MM.1S (cell line): ENCODE data around the gene FRMD8.
A peak's percentile ranks its signal among the peaks of the same experiment; 100 is the strongest.

Source experiments
- DNase-seq: peaks from one replicate; pipeline ENCODE4 v3.0.0-alpha.2; 2015
- H2AFZ ChIP-seq: fragments of 300-600 bp; sonication (generic); 2 replicates; pipeline ENCODE4 v1.6.0; 2016; ENCODE audit warnings: antibody characterized with exemption, low read length
- H3F3A ChIP-seq: fragments of 300-600 bp; sonication (generic); 2 replicates; pipeline ENCODE4 v1.6.1; 2016; ENCODE audit warnings: mild to moderate bottlenecking, antibody characterized with exemption, low read length, moderate library complexity, mixed read lengths; ENCODE audit not compliant: insufficient read depth
- H3K27ac ChIP-seq: fragments of 300-600 bp; sonication (generic); 2 replicates; pipeline ENCODE4 v1.5.1; 2016; ENCODE audit warnings: mild to moderate bottlenecking, low read length
- H3K27me3 ChIP-seq: fragments of 300-600 bp; sonication (generic); replicated peaks from 2 replicates; pipeline ENCODE4 v1.6.0; 2016; ENCODE audit warnings: low read length; ENCODE audit not compliant: insufficient read depth
- H3K36me3 ChIP-seq: fragments of 300-600 bp; sonication (generic); replicated peaks from 2 replicates; pipeline ENCODE4 v1.6.1; 2016; ENCODE audit warnings: mild to moderate bottlenecking, low read length, mixed read lengths; ENCODE audit not compliant: insufficient read depth
- H3K4me1 ChIP-seq: fragments of 300-600 bp; sonication (generic); 2 replicates; pipeline ENCODE4 v1.6.1; 2016; ENCODE audit warnings: low read length, mixed read lengths
- H3K4me2 ChIP-seq: fragments of 300-600 bp; sonication (generic); 2 replicates; pipeline ENCODE4 v1.6.0; 2016; ENCODE audit warnings: low read depth, low read length
- H3K4me3 ChIP-seq: fragments of 300-600 bp; sonication (generic); 2 replicates; pipeline ENCODE4 v1.5.1; 2016; ENCODE audit warnings: low read length, mixed read lengths
- H3K79me2 ChIP-seq: fragments of 300-600 bp; sonication (generic); 2 replicates; pipeline ENCODE4 v1.6.1; 2016; ENCODE audit warnings: mixed run types, low read length, mixed read lengths
- H3K9ac ChIP-seq: fragments of 300-600 bp; sonication (generic); 2 replicates; pipeline ENCODE4 v1.6.1; 2016; ENCODE audit warnings: low read length, mixed read lengths
- H3K9me2 ChIP-seq: fragments of 300-600 bp; sonication (generic); replicated peaks from 2 replicates; pipeline ENCODE4 v1.6.1; 2016; ENCODE audit warnings: mild to moderate bottlenecking, low read length, mixed read lengths; ENCODE audit not compliant: insufficient read depth
- H3K9me3 ChIP-seq: fragments of 300-600 bp; sonication (generic); replicated peaks from 2 replicates; pipeline ENCODE4 v1.6.1; 2016; ENCODE audit warnings: mild to moderate bottlenecking, low read length, mixed read lengths; ENCODE audit not compliant: insufficient read depth
- H4K20me1 ChIP-seq: fragments of 300-600 bp; sonication (generic); 2 replicates; pipeline ENCODE4 v1.6.1; 2016; ENCODE audit warnings: mild to moderate bottlenecking, low read length, moderate library complexity, mixed read lengths; ENCODE audit not compliant: insufficient read depth
- CTCF ChIP-seq: fragments of 300-600 bp; sonication (generic); IDR thresholded peaks from 2 replicates; pipeline ENCODE4 v1.5.1; 2016; ENCODE audit warnings: antibody characterized with exemption, low read length, mixed read lengths
- EZH2 ChIP-seq: fragments of 300-600 bp; sonication (generic); optimal IDR thresholded peaks from 2 replicates; pipeline ENCODE3; 2017; ENCODE audit warnings: low read depth, mild to moderate bottlenecking, antibody characterized with exemption, low read length, mixed read lengths
- EZH2phosphoT487 ChIP-seq: fragments of 300-600 bp; sonication (generic); IDR thresholded peaks from 2 replicates; pipeline ENCODE4 v1.6.1; 2018; ENCODE audit warnings: antibody characterized with exemption, low read length

The FRMD8 gene

GRCh38 chr11:65427691-65428577, 41.5 kb downstream of the FRMD8 start:
- TF ChIP-seq EZH2 (no peak), EZH2phosphoT487 (no peak), CTCF (no peak)
- Histone ChIP-seq H3K27ac (peak overlapping the region; percentile 100), H3K36me3 (no peaks in the 10 kb centered on the region), H4K20me1 (peaks cover 23% of the 10 kb centered on the region), H3K9ac (peak overlapping the region; percentile 100), H3K4me3 (no peak overlapping the region), H3F3A (peaks cover 100% of the 10 kb centered on the region), H3K79me2 (peaks cover 93% of the 10 kb centered on the region), H3K9me3 (no peaks in the 10 kb centered on the region), H3K9me2 (no peaks in the 10 kb centered on the region), H3K4me2 (peak overlapping the region; percentile 99), H3K27me3 (no peaks in the 10 kb centered on the region), H2AFZ (no peak overlapping the region), H3K4me1 (peaks cover 55% of the 10 kb centered on the region)
- DNase-seq = peak; percentile 63

DNA sequence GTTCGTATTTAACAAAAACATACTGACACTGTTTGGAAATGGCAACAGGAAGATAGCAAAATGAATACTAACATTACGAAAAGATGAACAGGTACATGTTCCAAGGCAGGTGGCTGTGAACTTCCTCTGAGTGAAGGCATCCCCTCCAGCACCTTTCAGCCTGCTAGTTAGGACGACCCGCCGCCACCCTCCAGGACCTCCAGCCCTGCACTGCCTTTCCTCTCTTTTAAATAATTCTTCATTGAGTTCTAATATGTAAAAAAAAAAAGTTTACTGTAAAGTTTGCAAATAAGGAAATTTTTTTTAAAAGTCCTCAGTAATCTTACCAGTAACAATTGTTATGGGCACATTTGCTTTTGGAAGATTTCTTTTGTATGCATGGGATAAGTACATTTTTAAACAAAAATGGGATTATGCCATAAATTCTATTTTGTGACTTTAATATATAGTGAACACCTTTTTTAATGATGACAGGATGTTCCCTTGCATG, 42.2 kb downstream of the FRMD8 start:
- Histone ChIP-seq H3K4me2 (peak overlapping the region; percentile 99), H3K9me3 (no peaks in the 10 kb centered on the region), H3K9me2 (no peaks in the 10 kb centered on the region), H3K27ac (peak overlapping the region; percentile 100), H3F3A (peaks cover 100% of the 10 kb centered on the region), H3K27me3 (no peaks in the 10 kb centered on the region), H2AFZ (no peak overlapping the region), H3K36me3 (no peaks in the 10 kb centered on the region), H3K9ac (peak overlapping the region; percentile 100; the same call in 1 of the 2 replicates), H3K4me3 (peak overlapping the region; percentile 1; the same call in 1 of the 2 replicates), H3K79me2 (peaks cover 91% of the 10 kb centered on the region), H4K20me1 (peaks cover 16% of the 10 kb centered on the region), H3K4me1 (peaks cover 55% of the 10 kb centered on the region)
- no peak for TF ChIP-seq CTCF
- no peak for TF ChIP-seq EZH2phosphoT487
- no peak for TF ChIP-seq EZH2
- DNase-seq = no peak

DNA sequence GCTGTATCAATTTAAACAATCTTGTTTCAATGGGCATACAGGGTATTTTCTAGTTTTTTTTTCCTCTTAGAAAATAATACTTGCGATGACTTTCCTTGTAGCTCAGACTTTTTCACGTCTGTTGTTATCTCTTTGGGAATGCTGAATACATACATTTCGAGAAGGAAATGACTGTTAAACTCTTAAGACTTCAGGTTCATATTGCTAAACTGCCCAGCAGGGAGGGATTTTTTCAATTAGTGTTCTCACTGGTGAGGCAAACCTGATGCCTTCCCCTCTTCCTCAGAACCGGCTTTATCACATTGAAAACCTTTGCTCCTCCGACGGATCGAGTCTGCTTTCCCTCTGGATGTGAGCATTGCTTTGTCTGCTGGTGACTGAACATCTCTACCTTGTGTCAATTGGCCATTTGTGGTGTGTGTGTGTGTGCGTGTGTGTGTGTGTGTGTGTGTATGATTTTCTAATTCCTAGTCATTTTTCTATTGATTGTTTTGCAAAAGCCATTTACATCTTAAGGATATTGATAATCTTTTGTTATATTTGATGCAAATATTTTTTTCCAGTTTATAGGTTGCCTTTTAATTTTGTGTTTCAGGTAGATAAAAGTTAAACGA, 42.7 kb downstream of the FRMD8 start:
- Histone ChIP-seq H3K79me2 (peaks cover 90% of the 10 kb centered on the region), H3K9me2 (no peaks in the 10 kb centered on the region), H2AFZ (no peak overlapping the region), H3F3A (peaks cover 100% of the 10 kb centered on the region), H3K27ac (peak overlapping the region; percentile 100), H3K4me2 (peak overlapping the region; percentile 99), H3K4me3 (peak overlapping the region; percentile 1; the same call in 1 of the 2 replicates), H3K9ac (peak overlapping the region; percentile 100; the same call in 1 of the 2 replicates), H4K20me1 (peaks cover 10% of the 10 kb centered on the region), H3K4me1 (peaks cover 59% of the 10 kb centered on the region), H3K9me3 (no peaks in the 10 kb centered on the region), H3K36me3 (no peaks in the 10 kb centered on the region), H3K27me3 (no peaks in the 10 kb centered on the region)
- TF ChIP-seq EZH2 (no peak), EZH2phosphoT487 (no peak)
- no peak for DNase-seq
